ENCODE data around the gene ACOT2.
"Not testable (repeated sequence)": the region's sequence is repeated elsewhere in the genome, so short reads cannot be mapped to it uniquely, and the experiment has no call there.

DNA sequence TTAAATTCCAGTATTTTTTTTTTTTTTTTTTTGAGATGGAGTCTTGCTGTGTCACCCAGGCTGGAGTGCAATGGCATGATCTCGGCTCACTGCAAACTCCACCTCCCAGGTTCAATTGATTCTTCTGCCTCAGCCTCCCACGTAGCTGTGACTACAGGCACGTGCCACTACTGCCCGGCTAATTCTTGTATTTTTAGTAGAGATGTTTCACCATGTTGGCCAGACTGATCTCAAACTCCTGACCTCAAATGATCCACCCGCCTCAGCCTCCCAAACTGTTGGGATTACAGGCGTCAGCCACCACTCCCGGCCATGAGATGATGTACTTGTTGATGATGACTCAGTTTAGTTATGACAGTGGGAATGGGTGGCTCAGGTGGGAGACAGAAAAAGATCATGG is 5.2 kb downstream of the ACOT2 start:
- TF ChIP-seq CBFB (IDR thresholded peaks at IDR 0.05; ENCODE audit: low read depth); SRF (IDR thresholded peaks at IDR 0.05; ENCODE audit: low read depth in 2 of 2, low read length in 2 of 2); TAF1 (IDR thresholded peaks at IDR 0.05; ENCODE audit: borderline replicate concordance, low read depth, low read length); REST (IDR thresholded peaks at IDR 0.05; ENCODE audit: low read depth, low read length); SREBF2 (IDR thresholded peaks at IDR 0.05; ENCODE audit: low read length): not testable (repeated sequence)
- TF ChIP-seq, protein P1, sequence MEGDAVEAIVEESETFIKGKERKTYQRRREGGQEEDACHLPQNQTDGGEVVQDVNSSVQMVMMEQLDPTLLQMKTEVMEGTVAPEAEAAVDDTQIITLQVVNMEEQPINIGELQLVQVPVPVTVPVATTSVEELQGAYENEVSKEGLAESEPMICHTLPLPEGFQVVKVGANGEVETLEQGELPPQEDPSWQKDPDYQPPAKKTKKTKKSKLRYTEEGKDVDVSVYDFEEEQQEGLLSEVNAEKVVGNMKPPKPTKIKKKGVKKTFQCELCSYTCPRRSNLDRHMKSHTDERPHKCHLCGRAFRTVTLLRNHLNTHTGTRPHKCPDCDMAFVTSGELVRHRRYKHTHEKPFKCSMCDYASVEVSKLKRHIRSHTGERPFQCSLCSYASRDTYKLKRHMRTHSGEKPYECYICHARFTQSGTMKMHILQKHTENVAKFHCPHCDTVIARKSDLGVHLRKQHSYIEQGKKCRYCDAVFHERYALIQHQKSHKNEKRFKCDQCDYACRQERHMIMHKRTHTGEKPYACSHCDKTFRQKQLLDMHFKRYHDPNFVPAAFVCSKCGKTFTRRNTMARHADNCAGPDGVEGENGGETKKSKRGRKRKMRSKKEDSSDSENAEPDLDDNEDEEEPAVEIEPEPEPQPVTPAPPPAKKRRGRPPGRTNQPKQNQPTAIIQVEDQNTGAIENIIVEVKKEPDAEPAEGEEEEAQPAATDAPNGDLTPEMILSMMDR (IDR thresholded peaks at IDR 0.05 in 2 of 3, conservative IDR thresholded peaks at IDR 0.05 in 1 of 3; ENCODE audit: control insufficient read depth in 2 of 3, extremely low read depth in 1 of 3, insufficient read depth in 1 of 3, low read depth in 3 of 3, low read length in 3 of 3), result not testable (repeated sequence)

Data from GM12878 (cell line).